ENCODE data around the gene RTL3.

DNA sequence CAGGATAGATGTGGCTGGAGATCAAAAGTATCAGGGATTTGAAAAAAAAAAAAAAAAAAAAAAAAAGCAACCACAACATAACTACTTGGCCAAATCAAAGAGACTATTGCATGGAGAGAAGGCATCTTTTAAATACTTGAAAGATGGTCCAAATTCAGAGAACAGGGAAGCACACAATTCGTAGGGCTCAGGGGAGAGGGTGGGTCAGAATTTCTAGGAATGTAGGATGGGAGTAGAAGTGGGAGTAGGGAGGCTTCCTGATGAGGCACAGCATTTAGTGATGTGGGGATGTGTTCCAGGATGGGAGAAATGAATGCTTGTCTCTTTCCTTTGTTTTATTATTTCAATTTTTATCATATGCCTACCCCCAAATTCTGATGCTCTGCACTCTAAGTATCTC lies 36.3 kb downstream of the RTL3 start:
- TF ChIP-seq CTCF (IDR thresholded peaks at IDR 0.05), result no peak
- no peak for TF ChIP-seq ZFX (IDR thresholded peaks at IDR 0.05; ENCODE audit: borderline replicate concordance)

Measured in 22Rv1 (cell line).